B cell (primary cell): ENCODE measurements around the gene PPP1R15A. TPM values are rescaled to one million over a fixed set of nuclear protein-coding genes. Genes with fewer than 3 reads are reported as not detected.

Experiments used
- ATAC-seq: fragments of 200-7000 bp; cut with Tn5 transposase; one replicate; pipeline ENCODE4 v1.10.0; 2021; ENCODE audit warnings: low read depth, mild to moderate bottlenecking, moderate number of reproducible peaks, moderate library complexity
- CTCF ChIA-PET: fragments of 350-600 bp; sonication (Branson Sonifier 250); formaldehyde crosslinking; loops from one replicate; lab custom pipeline; 2021; ENCODE audit warnings: antibody characterized with exemption, inconsistent platforms; lab: Charles Lee
- POLR2A ChIA-PET: fragments of 350-600 bp; sonication (Branson Sonifier 250); formaldehyde crosslinking; loops from one replicate; lab custom pipeline; 2021; ENCODE audit warnings: antibody characterized with exemption; lab: Charles Lee
- DNase-seq: peaks from one replicate; pipeline ENCODE4 v3.0.0; 2013
- H2AFZ ChIP-seq: 2 replicates; pipeline ENCODE4 v1.6.1; 2012; ENCODE audit warnings: mild to moderate bottlenecking, low read depth, low read length; ENCODE audit not compliant: insufficient read depth, poor library complexity, severe bottlenecking
- H3K27ac ChIP-seq, 2 donors: 1 replicate in 1 of 2; 2 replicates in 1 of 2; pipeline ENCODE4 v1.5.1; 2012 to 2013; ENCODE audit warnings: low read length in 2 of 2, mild to moderate bottlenecking in 2 of 2, moderate library complexity in 1 of 2
- H3K27me3 ChIP-seq, 4 experiments: fragments of 200-600 bp in 1 of 4; sonication (generic) in 1 of 4; replicated peaks in 1 of 4; 1 replicate in 2 of 4; 2 replicates in 2 of 4; pipeline versions ENCODE4 v1.6.1 to v1.7.0; 2013 to 2016; ENCODE audit warnings: low read length in 3 of 4, mild to moderate bottlenecking in 2 of 4, mixed read lengths in 1 of 4, moderate library complexity in 1 of 4; ENCODE audit not compliant: insufficient read depth in 4 of 4, control insufficient read depth in 3 of 4; ENCODE audit errors: control extremely low read depth in 1 of 4
- H3K36me3 ChIP-seq, 2 experiments: replicated peaks in 1 of 2; 1 replicate in 1 of 2; 2 replicates in 1 of 2; pipeline versions ENCODE4 v1.6.1 to v1.7.1; 2013; ENCODE audit warnings: low read length in 1 of 2; ENCODE audit not compliant: insufficient read depth in 2 of 2, control insufficient read depth in 1 of 2; ENCODE audit errors: control extremely low read depth in 1 of 2, extremely low read depth in 1 of 2
- H3K4me1 ChIP-seq, 2 donors: fragments of 200-600 bp in 1 of 2; sonication (generic) in 1 of 2; 1 replicate in 1 of 2; 2 replicates in 1 of 2; pipeline versions ENCODE4 v1.5.1 to v1.6.1; 2013 to 2017; ENCODE audit warnings: low read length in 2 of 2; ENCODE audit not compliant: control insufficient read depth in 2 of 2, insufficient read depth in 2 of 2
- H3K4me2 ChIP-seq: replicated peaks from 2 replicates; pipeline ENCODE3; 2012; ENCODE audit warnings: mild to moderate bottlenecking, low read depth, low read length; ENCODE audit not compliant: poor library complexity, severe bottlenecking
- H3K4me3 ChIP-seq, 5 experiments: fragments of 200-600 bp in 1 of 5; sonication (generic) in 1 of 5; 1 replicate in 3 of 5; 2 replicates in 2 of 5; pipeline versions ENCODE4 v1.5.1 to v1.7.0; 2011 to 2016; ENCODE audit warnings: low read length in 4 of 5, mild to moderate bottlenecking in 4 of 5, low read depth in 2 of 5, control low read depth in 1 of 5, moderate library complexity in 1 of 5; ENCODE audit not compliant: insufficient read depth in 1 of 5; ENCODE audit errors: control extremely low read depth in 1 of 5, extremely low read depth in 1 of 5
- H3K79me2 ChIP-seq: fragments of 200-600 bp; sonication (generic); one replicate; pipeline ENCODE4 v1.6.0; 2016; ENCODE audit warnings: low read length; ENCODE audit not compliant: control insufficient read depth, insufficient read depth
- H3K9ac ChIP-seq: fragments of 200-600 bp; sonication (generic); 2 replicates; pipeline ENCODE4 v1.6.1; 2017; ENCODE audit warnings: mild to moderate bottlenecking, low read length, moderate library complexity
- H3K9me3 ChIP-seq, 3 donors: one replicate each; pipeline versions ENCODE4 v1.6.1 to v1.7.1; 2013; ENCODE audit warnings: low read length in 2 of 3; ENCODE audit not compliant: control insufficient read depth in 2 of 3, insufficient read depth in 1 of 3; ENCODE audit errors: control extremely low read depth in 1 of 3
- H4K20me1 ChIP-seq: 2 replicates; pipeline ENCODE4 v1.6.0; 2012; ENCODE audit warnings: mild to moderate bottlenecking, low read length; ENCODE audit not compliant: insufficient read depth, control insufficient read depth, poor library complexity, severe bottlenecking
- H3K27ac Mint-ChIP-seq: one replicate; pipeline ENCODE4 v1.8.0; 2021; ENCODE audit warnings: mixed read lengths
- H3K27me3 Mint-ChIP-seq: one replicate; pipeline ENCODE4 v1.8.0; 2021; ENCODE audit warnings: mixed read lengths
- H3K4me1 Mint-ChIP-seq: one replicate; pipeline ENCODE4 v1.8.0; 2021; ENCODE audit warnings: mixed read lengths
- H3K4me3 Mint-ChIP-seq: one replicate; pipeline ENCODE4 v1.8.0; 2021; ENCODE audit warnings: mixed read lengths
- H3K9me3 Mint-ChIP-seq: one replicate; pipeline ENCODE4 v1.8.0; 2022; ENCODE audit warnings: mixed read lengths; ENCODE audit not compliant: insufficient read depth
- EZH2 ChIP-seq: IDR thresholded peaks from 2 replicates; pipeline ENCODE4 v1.6.1; 2012; ENCODE audit warnings: borderline replicate concordance, low read depth, mild to moderate bottlenecking, moderate library complexity, low read length; ENCODE audit not compliant: insufficient read depth, poor library complexity, severe bottlenecking
- WGBS: methylation state at CpG from one replicate; pipeline ENCODE4 v1.1.5; 2013; ENCODE audit warnings: missing lambda C conversion rate; ENCODE audit not compliant: insufficient coverage; 5-methylcytosine and 5-hydroxymethylcytosine counted together
- intact Hi-C: fragments of 100-400 bp; cut with micrococcal nuclease; formaldehyde crosslinking; loops from one replicate; pipeline ENCODE4 v1.10.0; 2022
- polyA plus RNA-seq: library from polyadenylated mRNA; depleted of rRNA; stranded (reverse); fragments of >200 nt; gene quantifications from 2 replicates; pipeline ENCODE4 v1.2.3, GENCODE V29; 2012
- total RNA-seq, 2 donors: library from RNA; stranded (reverse); fragments of 120-200 nt in 1 of 2; gene quantifications; 1 replicate in 1 of 2; 2 replicates in 1 of 2; pipeline versions ENCODE4 v1.2.3 to v1.2.4, GENCODE V29; 2013 to 2022
- TF ChIP-seq, protein P1 (sequence below): fragments of 200-600 bp; IDR thresholded peaks from one replicate; pipeline ENCODE4 v1.8.0; 2022; ENCODE audit warnings: antibody characterized with exemption, mild to moderate bottlenecking

The PPP1R15A gene
- total and polyA plus RNA-seq, 2 donors (not counting 1 experiment from before 2014, with no cell fraction given), result 122 to 1,029 TPM

DNA sequence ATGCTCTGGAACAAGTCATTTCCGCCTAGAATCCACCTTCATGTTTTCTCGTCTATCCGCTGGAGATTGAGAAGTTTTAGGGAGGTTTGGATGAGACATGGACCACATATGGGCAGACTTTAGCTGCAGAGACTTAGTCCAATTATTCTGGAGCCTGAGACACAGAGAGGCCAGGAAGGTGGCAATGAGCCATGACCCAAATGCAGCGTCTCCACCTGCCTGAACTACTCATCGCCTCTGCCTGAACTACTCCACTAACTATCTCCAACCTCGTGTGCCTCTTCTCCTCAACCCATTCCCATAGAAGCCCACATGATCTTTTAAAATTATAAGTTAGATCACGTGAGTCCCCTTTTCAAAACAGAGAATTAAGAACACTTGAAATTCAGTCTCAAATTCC is 9.4 kb upstream of the PPP1R15A start:
- Histone ChIP-seq H3K27me3 (peaks cover 0 to 5% (median 0%) of the 10 kb centered on the region in 4 experiments), H4K20me1 (no peaks in the 10 kb centered on the region), H3K36me3 (no peaks in the 10 kb centered on the region), H3K4me2 (no peak overlapping the region), H2AFZ (no peak overlapping the region), H3K27ac (no peak overlapping the region), H3K79me2 (no peaks in the 10 kb centered on the region), H3K9ac (no peak overlapping the region), H3K4me3 (no peak overlapping the region), H3K4me1 (peaks cover 5 to 14% of the 10 kb centered on the region in 2 donors), H3K9me3 (peaks cover 0 to 3% (median 0%) of the 10 kb centered on the region in 3 donors)
- Mint-ChIP-seq H3K27ac (no peak overlapping the region), H3K4me1 (peaks cover 10% of the 10 kb centered on the region), H3K9me3 (no peaks in the 10 kb centered on the region), H3K27me3 (peaks cover 12% of the 10 kb centered on the region), H3K4me3 (no peak overlapping the region)
- intact Hi-C loops, result no loop called here
- TF ChIP-seq, protein P1, sequence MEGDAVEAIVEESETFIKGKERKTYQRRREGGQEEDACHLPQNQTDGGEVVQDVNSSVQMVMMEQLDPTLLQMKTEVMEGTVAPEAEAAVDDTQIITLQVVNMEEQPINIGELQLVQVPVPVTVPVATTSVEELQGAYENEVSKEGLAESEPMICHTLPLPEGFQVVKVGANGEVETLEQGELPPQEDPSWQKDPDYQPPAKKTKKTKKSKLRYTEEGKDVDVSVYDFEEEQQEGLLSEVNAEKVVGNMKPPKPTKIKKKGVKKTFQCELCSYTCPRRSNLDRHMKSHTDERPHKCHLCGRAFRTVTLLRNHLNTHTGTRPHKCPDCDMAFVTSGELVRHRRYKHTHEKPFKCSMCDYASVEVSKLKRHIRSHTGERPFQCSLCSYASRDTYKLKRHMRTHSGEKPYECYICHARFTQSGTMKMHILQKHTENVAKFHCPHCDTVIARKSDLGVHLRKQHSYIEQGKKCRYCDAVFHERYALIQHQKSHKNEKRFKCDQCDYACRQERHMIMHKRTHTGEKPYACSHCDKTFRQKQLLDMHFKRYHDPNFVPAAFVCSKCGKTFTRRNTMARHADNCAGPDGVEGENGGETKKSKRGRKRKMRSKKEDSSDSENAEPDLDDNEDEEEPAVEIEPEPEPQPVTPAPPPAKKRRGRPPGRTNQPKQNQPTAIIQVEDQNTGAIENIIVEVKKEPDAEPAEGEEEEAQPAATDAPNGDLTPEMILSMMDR, result no peak
- no peak for TF ChIP-seq EZH2
- ChIA-PET CTCF (no interaction called here), POLR2A (no interaction called here)
- ATAC-seq, result no peak
- DNase-seq, result no peak
- WGBS, result 78% methylated on average over 5 of the region's 7 CpGs

DNA sequence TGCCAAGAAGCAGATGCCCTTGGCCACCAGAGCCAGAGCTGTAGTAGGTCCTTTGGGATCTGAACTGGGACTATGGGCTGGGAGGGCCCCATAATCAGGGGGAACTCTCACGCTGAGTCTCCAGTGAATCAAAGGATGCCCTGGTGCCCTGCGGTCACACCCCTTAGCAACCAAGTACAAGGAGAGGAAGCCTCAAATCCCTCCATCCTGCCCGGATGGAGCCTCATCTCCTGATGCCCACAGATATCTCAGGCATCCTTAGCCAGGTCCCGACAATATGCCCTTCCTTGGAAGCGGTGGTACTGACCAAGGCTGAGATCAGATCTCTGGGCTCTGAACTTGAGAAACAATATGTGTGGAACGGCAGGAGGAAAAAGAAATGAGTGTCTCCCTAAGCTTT is 5.5 kb upstream of the PPP1R15A start:
- Histone ChIP-seq H3K79me2 (no peaks in the 10 kb centered on the region), H2AFZ (no peak overlapping the region), H3K9ac (no peak overlapping the region), H3K4me3 (no peak overlapping the region), H3K4me1 (peaks cover 0 to under 1% of the 10 kb centered on the region in 2 donors), H3K36me3 (no peaks in the 10 kb centered on the region), H3K9me3 (no peaks in the 10 kb centered on the region), H3K27ac (no peak overlapping the region), H3K27me3 (peaks cover 0 to 7% (median 0%) of the 10 kb centered on the region in 4 experiments), H4K20me1 (no peaks in the 10 kb centered on the region), H3K4me2 (no peak overlapping the region)
- DNase-seq (no peak), ATAC-seq (no peak)
- Mint-ChIP-seq H3K4me1 (no peaks in the 10 kb centered on the region), H3K4me3 (no peak overlapping the region), H3K9me3 (no peaks in the 10 kb centered on the region), H3K27me3 (peaks cover 16% of the 10 kb centered on the region), H3K27ac (no peak overlapping the region)
- 84% methylated on average over 5 of the region's 6 CpGs for WGBS
- ChIA-PET CTCF (no interaction called here), POLR2A (no interaction called here)
- TF ChIP-seq, protein P1, result no peak
- intact Hi-C loops, result no loop called here
